HFFc6 (cell line): Measurements from ENCODE around the gene CYP2U1. TPM values are rescaled to one million over a fixed set of nuclear protein-coding genes. Genes with fewer than 3 reads are reported as not detected.

Experiments
- DNase-seq: peaks from one replicate; pipeline ENCODE4 v3.0.0-alpha.2; 2018
- H3K27ac Mint-ChIP-seq: 2 replicates; pipeline ENCODE4 v1.8.0; 2020; ENCODE audit warnings: mild to moderate bottlenecking, mixed read lengths
- H3K27me3 Mint-ChIP-seq: 2 replicates; pipeline ENCODE4 v1.8.0; 2021; ENCODE audit warnings: mild to moderate bottlenecking, moderate library complexity, mixed read lengths; ENCODE audit not compliant: insufficient read depth
- H3K36me3 Mint-ChIP-seq: 2 replicates; pipeline ENCODE4 v1.8.0; 2021; ENCODE audit warnings: low read depth, mixed read lengths
- H3K4me1 Mint-ChIP-seq: 2 replicates; pipeline ENCODE4 v1.8.0; 2020; ENCODE audit warnings: low read depth, mixed read lengths
- H3K4me3 Mint-ChIP-seq: 2 replicates; pipeline ENCODE4 v1.8.0; 2020; ENCODE audit warnings: mild to moderate bottlenecking, moderate library complexity, mixed read lengths
- H3K9me3 Mint-ChIP-seq: 2 replicates; pipeline ENCODE4 v1.8.0; 2020; ENCODE audit warnings: mild to moderate bottlenecking, mixed read lengths
- CTCF ChIP-seq: fragments of 200-600 bp; sonication (generic); IDR thresholded peaks from 2 replicates; pipeline ENCODE4 v1.5.0; 2021; ENCODE audit warnings: antibody characterized with exemption, mild to moderate bottlenecking
- total RNA-seq, 6 experiments: library from RNA; stranded (reverse); fragmentation: NEBNext Ultra II Directional; extraction: Animal tissue kit (Norgen Biotek cat#: 25700); gene quantifications; 2 replicates in 1 of 6; 3 replicates in 5 of 6; pipeline ENCODE4 v1.2.3, GENCODE V29; 2021

Gene CYP2U1
- total RNA-seq, 6 experiments from 2014 or later = 17.7 to 25.5 (median 21.7) TPM

- no peak for TF ChIP-seq CTCF
- H3K27me3 Mint-ChIP-seq = 0 out of 2 replicates have a peak, but pooled peaks cover 2% of the 10 kb centered on the region
- H3K27ac Mint-ChIP-seq = peak overlapping the region; percentile 89
- no peak for DNase-seq
- peak overlapping the region; percentile 97 for H3K4me3 Mint-ChIP-seq
- no peaks in the 10 kb centered on the region for H3K36me3 Mint-ChIP-seq
- peaks cover 37% of the 10 kb centered on the region for H3K4me1 Mint-ChIP-seq
- H3K9me3 Mint-ChIP-seq = no peaks in the 10 kb centered on the region
Observed at GRCh38 chr4:107989162-107989536, 57.8 kb downstream of the CYP2U1 start.

GRCh38 chr4:107989537-107990386 is 58.4 kb downstream of the CYP2U1 start, which contains the start of gene HADH:
HADH (plus strand) TSS chr4:107989889; CDS start chr4:107989933, 44 bp downstream.
- peak within 1 kb of the TSS; percentile 89 for H3K27ac Mint-ChIP-seq
- TF ChIP-seq CTCF = no peak
- H3K4me3 Mint-ChIP-seq = peak within 1 kb of the TSS; percentile 97
- peak; percentile 83 for DNase-seq
- H3K27me3 Mint-ChIP-seq = 0 out of 2 replicates have a peak, but pooled peaks cover 2% of the 10 kb centered on the region
- H3K9me3 Mint-ChIP-seq = no peaks in the 10 kb centered on the region
- H3K36me3 Mint-ChIP-seq = no peaks in the 10 kb centered on the region
- peaks cover 41% of the 10 kb centered on the region for H3K4me1 Mint-ChIP-seq

GRCh38 chr4:107991945-107992630 is 60.7 kb downstream of the CYP2U1 start:
- H3K4me1 Mint-ChIP-seq = peaks cover 58% of the 10 kb centered on the region
- H3K27me3 Mint-ChIP-seq = 0 out of 2 replicates have a peak, but pooled peaks cover 2% of the 10 kb centered on the region
- no peak for DNase-seq
- TF ChIP-seq CTCF = no peak
- peaks cover 6% of the 10 kb centered on the region for H3K36me3 Mint-ChIP-seq
- no peak overlapping the region for H3K27ac Mint-ChIP-seq
- H3K9me3 Mint-ChIP-seq = no peaks in the 10 kb centered on the region
- no peak overlapping the region for H3K4me3 Mint-ChIP-seq

- H3K27ac Mint-ChIP-seq = no peak overlapping the region
- H3K9me3 Mint-ChIP-seq = no peaks in the 10 kb centered on the region
- peaks cover 70% of the 10 kb centered on the region for H3K4me1 Mint-ChIP-seq
- H3K4me3 Mint-ChIP-seq = no peak overlapping the region
- TF ChIP-seq CTCF = no peak
- peaks cover 6% of the 10 kb centered on the region for H3K36me3 Mint-ChIP-seq
- no peak for DNase-seq
- H3K27me3 Mint-ChIP-seq = 0 out of 2 replicates have a peak, but pooled peaks cover 2% of the 10 kb centered on the region
Observed at GRCh38 chr4:107993969-107994368, 62.6 kb downstream of the CYP2U1 start.

GRCh38 chr4:107994894-107995293 is 63.5 kb downstream of the CYP2U1 start:
- Mint-ChIP-seq H3K4me3 (no peak overlapping the region), H3K9me3 (no peaks in the 10 kb centered on the region), H3K27me3 (0 out of 2 replicates have a peak, but pooled peaks cover 2% of the 10 kb centered on the region), H3K36me3 (peaks cover 7% of the 10 kb centered on the region), H3K4me1 (peaks cover 72% of the 10 kb centered on the region), H3K27ac (no peak overlapping the region)
- no peak for DNase-seq
- TF ChIP-seq CTCF = no peak
